ENCODE results near the gene CLIC3. TPM values are rescaled to one million over a fixed set of nuclear protein-coding genes. Genes with fewer than 3 reads are reported as not detected.
A peak's percentile ranks its signal among the peaks of the same experiment; 100 is the strongest.

CLIC3 gene
- total RNA-seq, 1 experiment from 2014 or later, result not detected

- Histone ChIP-seq H3K9me3 (ENCODE audit: low read depth, low read length, poor library complexity, severe bottlenecking) (no peaks in the 10 kb centered on the region), H3K27me3 (replicated peaks; ENCODE audit: insufficient read depth, low read depth, low read length, poor library complexity) (no peaks in the 10 kb centered on the region), H3K4me3 (ENCODE audit: low read depth, low read length, poor library complexity, severe bottlenecking) (no peak overlapping the region), H3K4me1 (ENCODE audit: insufficient read depth, low read length, poor library complexity, severe bottlenecking) (no peaks in the 10 kb centered on the region), H3K36me3 (ENCODE audit: insufficient read depth, low read length, poor library complexity, severe bottlenecking) (peaks cover under 1% of the 10 kb centered on the region), H3K27ac (ENCODE audit: low read depth, low read length, poor library complexity, severe bottlenecking) (no peak overlapping the region)
- BruUV-seq (replicated peaks), result no TSS peak
- TF ChIP-seq EZH2 (IDR thresholded peaks at IDR 0.05; ENCODE audit: borderline replicate concordance, low read depth, low read length, poor library complexity, severe bottlenecking) (no peak), CTCF (conservative IDR thresholded peaks at IDR 0.05; ENCODE audit: low read depth, low read length) (no peak)
- no peak for DNase-seq (ENCODE audit: low spot score)
- POLR2A ChIA-PET (ENCODE audit: low non-redundant PET), result no interaction called here
- CTCF ChIA-PET, result interaction anchor here (0.9 kb wide), 1 partner anchor 214 kb away, joined by 3 read pairs; no protein-coding TSS in a partner anchor
- intact Hi-C loops (cut with micrococcal nuclease; ENCODE audit: unreplicated experiment), result no loop called here
Observed at GRCh38 chr9:137022662-137023008, 26.3 kb upstream of the CLIC3 start.

DNA sequence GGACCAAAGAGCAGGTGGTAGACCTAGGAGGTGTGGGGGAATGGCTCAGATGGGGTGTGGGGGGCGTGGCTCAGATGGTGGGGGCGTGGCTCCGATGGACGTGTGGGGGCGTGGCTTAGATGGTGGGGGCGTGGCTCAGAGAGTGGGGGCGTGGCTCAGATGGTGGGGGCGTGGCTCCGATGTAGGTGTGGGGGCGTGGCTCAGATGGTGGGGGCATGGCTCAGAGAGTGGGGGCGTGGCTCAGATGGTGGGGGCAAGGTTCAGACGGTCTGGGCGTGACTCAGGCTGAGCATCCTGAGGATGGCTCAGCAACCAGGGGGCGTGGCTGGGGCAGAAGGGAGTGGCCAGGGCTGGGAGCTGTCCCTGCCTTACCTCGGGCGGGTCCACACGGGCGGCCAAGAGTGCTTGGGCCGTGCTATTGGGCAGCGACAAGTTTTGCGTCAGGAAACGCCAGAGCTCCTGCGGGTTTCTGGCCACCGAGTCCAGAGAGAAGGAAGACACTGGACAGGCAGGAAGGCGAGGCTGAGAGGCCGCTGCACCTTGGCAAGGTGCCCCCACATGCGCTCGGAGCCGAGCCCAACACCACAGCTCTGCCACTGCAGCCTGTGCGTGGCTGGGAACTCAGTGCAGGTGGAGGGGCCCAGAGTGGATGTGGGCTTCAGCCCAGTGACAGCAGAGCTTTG, 25.8 kb upstream of the CLIC3 start:
- no TSS peak for BruUV-seq (replicated peaks)
- Histone ChIP-seq H3K4me1 (ENCODE audit: insufficient read depth, low read length, poor library complexity, severe bottlenecking) (no peaks in the 10 kb centered on the region), H3K4me3 (ENCODE audit: low read depth, low read length, poor library complexity, severe bottlenecking) (no peak overlapping the region), H3K36me3 (ENCODE audit: insufficient read depth, low read length, poor library complexity, severe bottlenecking) (peaks cover 4% of the 10 kb centered on the region), H3K27ac (ENCODE audit: low read depth, low read length, poor library complexity, severe bottlenecking) (no peak overlapping the region), H3K9me3 (ENCODE audit: low read depth, low read length, poor library complexity, severe bottlenecking) (no peaks in the 10 kb centered on the region), H3K27me3 (replicated peaks; ENCODE audit: insufficient read depth, low read depth, low read length, poor library complexity) (no peaks in the 10 kb centered on the region)
- CTCF ChIA-PET, result interaction anchor here (0.9 kb wide), 1 partner anchor 215 kb away, joined by 3 read pairs; no protein-coding TSS in a partner anchor
- intact Hi-C loops (cut with micrococcal nuclease; ENCODE audit: unreplicated experiment), result no loop called here
- DNase-seq (ENCODE audit: low spot score), result peak; percentile 79
- POLR2A ChIA-PET (ENCODE audit: low non-redundant PET), result interaction anchor here (0.6 kb wide), 1 partner anchor 12 kb away, joined by 4 read pairs; no protein-coding TSS in a partner anchor
- TF ChIP-seq CTCF (conservative IDR thresholded peaks at IDR 0.05; ENCODE audit: low read depth, low read length) (no peak), EZH2 (IDR thresholded peaks at IDR 0.05; ENCODE audit: borderline replicate concordance, low read depth, low read length, poor library complexity, severe bottlenecking) (no peak)

- H3K27me3 ChIP-seq (replicated peaks; ENCODE audit: insufficient read depth, low read depth, low read length, poor library complexity), result no peaks in the 10 kb centered on the region
- no peak for DNase-seq (ENCODE audit: low spot score)
- H3K4me3 ChIP-seq (ENCODE audit: low read depth, low read length, poor library complexity, severe bottlenecking), result no peak overlapping the region
- H3K4me1 ChIP-seq (ENCODE audit: insufficient read depth, low read length, poor library complexity, severe bottlenecking), result no peaks in the 10 kb centered on the region
- H3K27ac ChIP-seq (ENCODE audit: low read depth, low read length, poor library complexity, severe bottlenecking), result no peak overlapping the region
- no peak for TF ChIP-seq EZH2 (IDR thresholded peaks at IDR 0.05; ENCODE audit: borderline replicate concordance, low read depth, low read length, poor library complexity, severe bottlenecking)
- H3K36me3 ChIP-seq (ENCODE audit: insufficient read depth, low read length, poor library complexity, severe bottlenecking), result peaks cover 4% of the 10 kb centered on the region
- ChIA-PET CTCF (interaction anchor here (0.5 to 0.9 kb wide), 2 partner anchors 43 to 215 kb away, joined by 3 read pairs; no protein-coding TSS in a partner anchor), POLR2A (ENCODE audit: low non-redundant PET) (interaction anchor here (0.6 kb wide), 1 partner anchor 13 kb away, joined by 4 read pairs; no protein-coding TSS in a partner anchor)
- no TSS peak for BruUV-seq (replicated peaks)
- intact Hi-C loops (cut with micrococcal nuclease; ENCODE audit: unreplicated experiment), result no loop called here
- H3K9me3 ChIP-seq (ENCODE audit: low read depth, low read length, poor library complexity, severe bottlenecking), result no peaks in the 10 kb centered on the region
Observed at GRCh38 chr9:137021568-137021978, 25.2 kb upstream of the CLIC3 start.

Measured in A673 (cell line).